Measurements from ENCODE around the gene PMEL. TPM values are rescaled to one million over a fixed set of nuclear protein-coding genes. Genes with fewer than 3 reads are reported as not detected.

Gene PMEL
- total and polyA plus RNA-seq, 9 of the 15 experiments (the other 6 are each of a cell fraction or from before 2014, with no cell fraction given): 0.36 to 2.0 (median 0.98) TPM

DNA sequence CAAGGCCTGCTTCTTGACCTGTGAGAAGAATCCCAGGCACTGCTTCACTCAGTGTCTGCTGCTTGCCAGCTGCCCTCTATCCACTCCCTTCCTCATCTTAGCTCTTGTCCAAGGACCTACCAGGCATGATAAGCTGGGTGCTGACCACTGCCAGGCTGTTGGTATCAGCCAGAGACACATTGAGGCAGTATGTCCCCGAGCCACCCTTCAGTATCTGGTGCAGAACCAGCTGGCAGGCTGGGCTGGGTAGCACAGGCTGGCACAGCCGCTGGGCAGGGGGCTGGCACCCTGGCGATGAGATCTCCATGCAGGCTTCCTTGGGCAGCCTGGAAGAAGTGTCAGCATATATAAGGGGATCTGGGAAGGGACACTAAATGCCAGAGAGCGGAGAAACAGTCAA, 10.5 kb downstream of the PMEL start:
- TF ChIP-seq BACH1 (tag; IDR thresholded peaks at IDR 0.05) (no peak), HDGF (IDR thresholded peaks at IDR 0.05) (no peak), SIRT6 (IDR thresholded peaks at IDR 0.05; ENCODE audit: low read depth, low read length) (no peak), PCBP1 (IDR thresholded peaks at IDR 0.05; ENCODE audit: low read depth, low read length, poor library complexity, severe bottlenecking) (no peak), ZNF197 (CRISPR knock-in tag; IDR thresholded peaks at IDR 0.05; ENCODE audit: low read depth) (no peak)
- ATAC-seq: no peak
- Histone ChIP-seq H3K9me3 (replicated peaks; ENCODE audit: control insufficient read depth, insufficient read depth, low read depth, low read length) (no peaks in the 10 kb centered on the region), H3K9me1 (ENCODE audit: control insufficient read depth, insufficient read depth, low read length) (no peaks in the 10 kb centered on the region), H3K4me3 (no peak overlapping the region), H3K27me3 (ENCODE audit: control insufficient read depth in 2 of 2, insufficient read depth in 2 of 2, low read length in 2 of 2) (no peaks in the 10 kb centered on the region), H4K20me1 (replicated peaks; ENCODE audit: control insufficient read depth, insufficient read depth, low read length) (no peaks in the 10 kb centered on the region; the same call in 1 of the 2 replicates), H3K4me1 (replicated peaks in 1 of 2; ENCODE audit: control insufficient read depth in 2 of 2, insufficient read depth in 2 of 2, low read length in 2 of 2) (peaks cover 7 to 10% of the 10 kb centered on the region in 2 experiments; a peak in 4 of 5 replicates), H3K36me3 (ENCODE audit: control insufficient read depth, insufficient read depth, low read length) (no peaks in the 10 kb centered on the region), H2AFZ (ENCODE audit: low read depth, low read length) (no peak overlapping the region), H3K79me2 (ENCODE audit: control insufficient read depth, insufficient read depth, low read length) (no peaks in the 10 kb centered on the region), H3K4me2 (ENCODE audit: insufficient read depth, low read length) (no peak overlapping the region), H3K27ac (ENCODE audit: extremely low read depth, low read depth, low read length) (no peak overlapping the region), H3K9ac (ENCODE audit: insufficient read depth in 1 of 2, low read depth in 2 of 2, low read length in 2 of 2) (no peak overlapping the region)
- BruUV-seq (replicated peaks): no TSS peak
- ChIA-PET POLR2A (interaction anchor here (0.8 to 2.0 kb wide), 5 partner anchors 9 to 41 kb away, joined by 3 to 6 read pairs (median 3); partner anchors contain the start of gene PYM1), CTCF (ENCODE audit: low intra/inter-chr PET ratio) (no interaction called here)
- WGBS (ENCODE audit: insufficient coverage, low coverage, missing lambda C conversion rate): 13% methylated on average over 4 of the region's 4 CpGs
- intact Hi-C loops (cut with micrococcal nuclease) (no loop called here), in situ Hi-C loops (cut with MboI) (no loop called here)
- no peak for FAIRE-seq
- no peak for DNase-seq (ENCODE audit: extremely low read depth in 1 of 4, low spot score in 3 of 4)

DNA sequence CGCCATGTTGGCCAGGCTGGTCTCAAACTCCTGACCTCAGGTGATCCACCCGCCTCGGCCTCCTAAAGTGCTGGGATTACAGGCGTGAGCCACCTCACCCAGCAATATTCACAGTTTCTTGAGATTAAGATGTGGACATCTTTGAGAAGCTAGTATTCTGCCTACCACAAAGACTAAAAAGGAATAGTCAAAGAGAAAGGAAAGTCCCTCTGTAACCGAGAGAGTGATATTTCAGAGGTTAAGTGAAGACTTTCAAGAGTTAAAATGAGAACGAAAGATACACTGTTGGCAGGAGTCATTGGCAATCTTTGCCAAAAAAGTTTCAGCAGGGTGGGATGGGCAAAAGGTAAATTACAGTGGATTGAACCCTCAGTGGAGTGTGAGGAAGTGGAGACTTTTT, 19.3 kb downstream of the PMEL start:
- no peaks in the 10 kb centered on the region for H4K20me1 ChIP-seq (replicated peaks; ENCODE audit: control insufficient read depth, insufficient read depth, low read length)
- H3K27me3 ChIP-seq (ENCODE audit: control insufficient read depth in 2 of 2, insufficient read depth in 2 of 2, low read length in 2 of 2): no peaks in the 10 kb centered on the region
- no peak overlapping the region for H2AFZ ChIP-seq (ENCODE audit: low read depth, low read length)
- no peaks in the 10 kb centered on the region for H3K9me3 ChIP-seq (replicated peaks; ENCODE audit: control insufficient read depth, insufficient read depth, low read depth, low read length)
- H3K4me3 ChIP-seq: no peak overlapping the region
- H3K27ac ChIP-seq (ENCODE audit: extremely low read depth, low read depth, low read length): no peak overlapping the region
- H3K4me2 ChIP-seq (ENCODE audit: insufficient read depth, low read length): no peak overlapping the region
- no peaks in the 10 kb centered on the region for H3K36me3 ChIP-seq (ENCODE audit: control insufficient read depth, insufficient read depth, low read length)
- POLR2A ChIA-PET: interaction anchor here (0.9 to 1.8 kb wide), 2 partner anchors 9 to 28 kb away, joined by 3 to 6 read pairs; partner anchors contain the start of gene RAB5B
- intact Hi-C loops (cut with micrococcal nuclease): no loop called here
- WGBS (ENCODE audit: insufficient coverage, low coverage, missing lambda C conversion rate): 61% methylated on average over 5 of the region's 6 CpGs
- no peak overlapping the region for H3K9ac ChIP-seq (ENCODE audit: insufficient read depth in 1 of 2, low read depth in 2 of 2, low read length in 2 of 2)
- peaks cover 0 to 2% of the 10 kb centered on the region in 2 experiments; a peak in 2 of 5 replicates for H3K4me1 ChIP-seq (replicated peaks in 1 of 2; ENCODE audit: control insufficient read depth in 2 of 2, insufficient read depth in 2 of 2, low read length in 2 of 2)
- BruUV-seq (replicated peaks): no TSS peak
- H3K79me2 ChIP-seq (ENCODE audit: control insufficient read depth, insufficient read depth, low read length): no peaks in the 10 kb centered on the region
- H3K9me1 ChIP-seq (ENCODE audit: control insufficient read depth, insufficient read depth, low read length): no peaks in the 10 kb centered on the region
- FAIRE-seq (no peak), DNase-seq (ENCODE audit: extremely low read depth in 1 of 4, low spot score in 3 of 4) (no peak), ATAC-seq (no peak)
- CTCF ChIA-PET (ENCODE audit: low intra/inter-chr PET ratio): no interaction called here
- in situ Hi-C loops (cut with MboI): no loop called here
- no peak for TF ChIP-seq ZNF3 (CRISPR knock-in tag; IDR thresholded peaks at IDR 0.05)
- TF ChIP-seq CEBPZ (IDR thresholded peaks at IDR 0.05; ENCODE audit: borderline replicate concordance, low read depth, low read length): no peak
- TF ChIP-seq, protein P1, sequence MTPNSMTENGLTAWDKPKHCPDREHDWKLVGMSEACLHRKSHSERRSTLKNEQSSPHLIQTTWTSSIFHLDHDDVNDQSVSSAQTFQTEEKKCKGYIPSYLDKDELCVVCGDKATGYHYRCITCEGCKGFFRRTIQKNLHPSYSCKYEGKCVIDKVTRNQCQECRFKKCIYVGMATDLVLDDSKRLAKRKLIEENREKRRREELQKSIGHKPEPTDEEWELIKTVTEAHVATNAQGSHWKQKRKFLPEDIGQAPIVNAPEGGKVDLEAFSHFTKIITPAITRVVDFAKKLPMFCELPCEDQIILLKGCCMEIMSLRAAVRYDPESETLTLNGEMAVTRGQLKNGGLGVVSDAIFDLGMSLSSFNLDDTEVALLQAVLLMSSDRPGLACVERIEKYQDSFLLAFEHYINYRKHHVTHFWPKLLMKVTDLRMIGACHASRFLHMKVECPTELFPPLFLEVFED (CRISPR knock-in tag; conservative IDR thresholded peaks at IDR 0.05): no peak
- no peak for TF ChIP-seq ZBED1 (IDR thresholded peaks at IDR 0.05)
- TF ChIP-seq EP400 (IDR thresholded peaks at IDR 0.05): no peak
- TF ChIP-seq GATAD2A (IDR thresholded peaks at IDR 0.05): no peak
- TF ChIP-seq ZNF57 (CRISPR knock-in tag; IDR thresholded peaks at IDR 0.05): no peak
- TF ChIP-seq GATAD2B (IDR thresholded peaks at IDR 0.05; ENCODE audit: borderline replicate concordance): no peak
- TF ChIP-seq SMAD4 (CRISPR knock-in tag; conservative IDR thresholded peaks at IDR 0.05): no peak
